HCT116 (cell line): ENCODE measurements around the gene FABP1. TPM values are rescaled to one million over a fixed set of nuclear protein-coding genes. Genes with fewer than 3 reads are reported as not detected.

ENCODE experiments used
- ATAC-seq: fragments of 200-7000 bp; cut with Tn5 transposase; 2 replicates; pipeline ENCODE4 v1.9.1; 2020; ENCODE audit warnings: mild to moderate bottlenecking, moderate library complexity
- BruUV-seq: library from RNA; stranded (reverse); fragments of 400-500 nt; replicated peaks from 2 replicates; lab custom pipeline; 2021; lab: Mats Ljungman, UMichigan
- CTCF ChIA-PET: fragments of 300-600 bp; sonication (Branson Sonifier 250); formaldehyde crosslinking; loops from one replicate; lab custom pipeline; 2021; ENCODE audit warnings: antibody characterized with exemption; lab: Charles Lee
- POLR2A ChIA-PET: fragments of 300-600, 350-600 bp; sonication (Branson Sonifier 250); formaldehyde crosslinking; loops from one replicate; lab custom pipeline; 2021; ENCODE audit warnings: antibody characterized with exemption; lab: Charles Lee
- RAD21 ChIA-PET, 2 experiments: fragments of 300-600 bp; sonication (Branson Sonifier 250); formaldehyde crosslinking; loops; one replicate each; lab custom pipeline; 2023; ENCODE audit warnings: low total read pairs in 2 of 2; ENCODE audit not compliant: uncharacterized antibody in 2 of 2, unreplicated experiment in 2 of 2, low non-redundant PET in 1 of 2; lab: Charles Lee
- DNase-seq: peaks from one replicate; pipeline ENCODE4 v3.0.0-alpha.2; 2010; ENCODE audit warnings: low read depth, low spot score
- H2AFZ ChIP-seq: fragments of 200-600 bp; shearing (Covaris generic), sonication (generic); 2 replicates; pipeline ENCODE4 v1.6.1; 2017; ENCODE audit warnings: low read depth, mixed run types, mixed read lengths, antibody characterized with exemption, low read length; ENCODE audit not compliant: poor library complexity, severe bottlenecking
- H3K27ac ChIP-seq: 2 replicates; pipeline ENCODE4 v1.5.1; 2012; ENCODE audit warnings: low read depth, low read length
- H3K27me3 ChIP-seq: fragments of 200-600 bp; sonication (generic); 2 replicates; pipeline ENCODE4 v1.6.1; 2016; ENCODE audit warnings: mixed run types, low read length, mixed read lengths; ENCODE audit not compliant: insufficient read depth
- H3K36me3 ChIP-seq, 2 experiments: fragments of 200-500 bp in 1 of 2; fragments of 200-600 bp in 1 of 2; sonication (Bioruptor generic) in 1 of 2; sonication (generic) in 1 of 2; 2 replicates each; pipeline versions ENCODE4 v1.5.1 to v1.6.1; 2014 to 2016; ENCODE audit warnings: low read length in 2 of 2, inconsistent platforms in 1 of 2, mixed read lengths in 1 of 2, mixed run types in 1 of 2; ENCODE audit not compliant: insufficient read depth in 2 of 2, control insufficient read depth in 1 of 2
- H3K4me1 ChIP-seq, 2 experiments: fragments of 200-600 bp in 1 of 2; sonication (generic) in 1 of 2; 2 replicates each; pipeline versions ENCODE4 v1.5.1 to v1.6.1; 2012 to 2017; ENCODE audit warnings: low read length in 2 of 2, inconsistent platforms in 1 of 2, mild to moderate bottlenecking in 1 of 2, mixed read lengths in 1 of 2, mixed run types in 1 of 2, moderate library complexity in 1 of 2; ENCODE audit not compliant: insufficient read depth in 2 of 2, control insufficient read depth in 1 of 2
- H3K4me2 ChIP-seq: fragments of 200-600 bp; sonication (generic); 2 replicates; pipeline ENCODE4 v1.6.1; 2017; ENCODE audit warnings: mixed run types, low read length, mixed read lengths
- H3K4me3 ChIP-seq, 2 experiments: fragments of 200-600 bp in 1 of 2; sonication (generic) in 1 of 2; replicated peaks in 1 of 2; 2 replicates each; pipeline ENCODE4 v1.5.1; 2011 to 2016; ENCODE audit warnings: low read length in 2 of 2, control low read depth in 1 of 2, low read depth in 1 of 2, mild to moderate bottlenecking in 1 of 2, mixed read lengths in 1 of 2, mixed run types in 1 of 2
- H3K79me2 ChIP-seq: fragments of 200-600 bp; sonication (generic); 2 replicates; pipeline ENCODE4 v1.6.1; 2017; ENCODE audit warnings: mild to moderate bottlenecking, mixed run types, low read length, moderate library complexity, mixed read lengths; ENCODE audit not compliant: insufficient read depth
- H3K9ac ChIP-seq: fragments of 200-600 bp; sonication (generic); 2 replicates; pipeline ENCODE4 v1.6.1; 2016; ENCODE audit warnings: low read length, mixed read lengths
- H3K9me2 ChIP-seq: fragments of 200-600 bp; sonication (generic), shearing (Covaris generic); 2 replicates; pipeline ENCODE4 v1.6.1; 2017; ENCODE audit warnings: mixed run types, mild to moderate bottlenecking, moderate library complexity; ENCODE audit not compliant: insufficient read depth
- H3K9me3 ChIP-seq, 2 experiments: fragments of 200-500 bp in 1 of 2; fragments of 200-600 bp in 1 of 2; sonication (Bioruptor generic) in 1 of 2; sonication (generic) in 1 of 2; 2 replicates each; pipeline ENCODE4 v1.6.1; 2014 to 2017; ENCODE audit warnings: low read length in 2 of 2, mixed read lengths in 2 of 2, inconsistent platforms in 1 of 2, low read depth in 1 of 2, mild to moderate bottlenecking in 1 of 2, mixed run types in 1 of 2, moderate library complexity in 1 of 2; ENCODE audit not compliant: control insufficient read depth in 1 of 2, insufficient read depth in 1 of 2
- H4K20me1 ChIP-seq: fragments of 200-600 bp; sonication (generic), shearing (Covaris generic); 2 replicates; pipeline ENCODE4 v1.6.1; 2017; ENCODE audit warnings: mixed run types, mild to moderate bottlenecking, moderate library complexity; ENCODE audit not compliant: insufficient read depth
- CBX3 ChIP-seq: IDR thresholded peaks from 2 replicates; pipeline ENCODE4 v1.6.1; 2012; ENCODE audit warnings: low read depth
- EGR1 ChIP-seq: IDR thresholded peaks from 2 replicates; pipeline ENCODE4 v1.6.1; 2012; ENCODE audit warnings: low read depth
- EZH2 ChIP-seq: fragments of 200-600 bp; sonication (generic); IDR thresholded peaks from 2 replicates; pipeline ENCODE4 v1.6.1; 2017; ENCODE audit warnings: antibody characterized with exemption, mixed run types
- JUND ChIP-seq: IDR thresholded peaks from 2 replicates; pipeline ENCODE4 v1.6.1; 2012
- POLR2AphosphoS5 ChIP-seq: IDR thresholded peaks from 2 replicates; pipeline ENCODE4 v1.6.1; 2011; ENCODE audit warnings: mild to moderate bottlenecking, low read depth, low read length, moderate library complexity
- RAD21 ChIP-seq: IDR thresholded peaks from 2 replicates; pipeline ENCODE4 v1.6.1; 2012; ENCODE audit warnings: low read depth, mild to moderate bottlenecking
- SRF ChIP-seq: IDR thresholded peaks from 2 replicates; pipeline ENCODE4 v1.6.1; 2012; ENCODE audit warnings: low read depth
- TCF7L2 ChIP-seq: IDR thresholded peaks from 2 replicates; pipeline ENCODE4 v1.7.0; 2011; ENCODE audit warnings: borderline replicate concordance, inconsistent platforms; ENCODE audit not compliant: insufficient read depth, insufficient read length; ENCODE audit errors: extremely low read depth
- ZNF274 ChIP-seq: fragments of 200-500 bp; sonication (Bioruptor generic); IDR thresholded peaks from 2 replicates; pipeline ENCODE4 v1.6.1; 2014; ENCODE audit warnings: mild to moderate bottlenecking, low read depth, low read length, inconsistent platforms
- intact Hi-C: fragments of 100-400 bp; cut with micrococcal nuclease; formaldehyde crosslinking; loops from 2 replicates; pipeline ENCODE4 v1.10.0; 2022
- total RNA-seq: library from RNA; stranded (reverse); gene quantifications from one replicate; pipeline ENCODE4 v1.2.1, GENCODE V29; 2021; ENCODE audit not compliant: unreplicated experiment
- TF ChIP-seq, protein P1 (sequence below): IDR thresholded peaks from 2 replicates; pipeline ENCODE4 v1.6.1; 2012
- TF ChIP-seq, protein P2 (sequence below): IDR thresholded peaks from 2 replicates; pipeline ENCODE4 v1.6.1; 2012; ENCODE audit warnings: low read depth

Gene FABP1
- total RNA-seq, 1 experiment from 2014 or later = 0.61 TPM

DNA sequence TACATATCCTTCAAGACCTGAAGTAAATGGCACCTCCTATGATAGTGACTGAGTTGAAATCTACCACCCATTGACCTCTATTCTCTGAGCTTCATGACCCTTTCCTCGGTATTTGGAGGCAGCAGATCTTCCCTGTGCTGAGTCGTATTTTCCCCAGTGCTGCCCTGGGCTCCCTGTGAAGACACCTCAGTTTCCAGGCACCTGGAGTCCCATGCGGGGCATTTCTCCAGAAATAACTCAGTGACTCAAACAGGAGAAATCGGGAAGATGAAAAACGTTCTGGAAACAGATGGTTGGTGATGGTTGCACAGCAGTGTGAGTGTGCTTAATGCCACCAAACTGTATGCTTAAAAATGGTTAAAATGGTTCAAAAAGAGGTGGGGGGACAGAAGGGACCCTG is 42.3 kb downstream of the FABP1 start:
- BruUV-seq = no TSS peak
- ChIA-PET CTCF (interaction anchor here (4.5 kb wide), 1 partner anchor 25 kb away, joined by 12 read pairs; no protein-coding TSS in a partner anchor), POLR2A (no interaction called here), RAD21 (no interaction called here)
- no peak for DNase-seq
- no peaks in the 10 kb centered on the region for H3K27me3 ChIP-seq
- 0 out of 2 replicates have a peak overlapping the region, but pooled peaks have one; percentile 7 for H3K4me2 ChIP-seq
- no peak overlapping the region for H2AFZ ChIP-seq
- H3K27ac ChIP-seq = no peak overlapping the region
- intact Hi-C loops = no loop called here
- no peak overlapping the region for H3K9ac ChIP-seq
- H3K4me1 ChIP-seq = peaks cover 0 to 5% of the 10 kb centered on the region in 2 experiments; a peak in 1 of 4 replicates
- H3K9me2 ChIP-seq = no peaks in the 10 kb centered on the region
- H4K20me1 ChIP-seq = no peaks in the 10 kb centered on the region
- H3K4me3 ChIP-seq = no peak overlapping the region
- ATAC-seq = no peak
- H3K36me3 ChIP-seq = no peaks in the 10 kb centered on the region
- H3K9me3 ChIP-seq = no peaks in the 10 kb centered on the region
- TF ChIP-seq CBX3 (no peak), SRF (no peak), RAD21 (no peak), JUND (no peak)
- TF ChIP-seq, protein P1, sequence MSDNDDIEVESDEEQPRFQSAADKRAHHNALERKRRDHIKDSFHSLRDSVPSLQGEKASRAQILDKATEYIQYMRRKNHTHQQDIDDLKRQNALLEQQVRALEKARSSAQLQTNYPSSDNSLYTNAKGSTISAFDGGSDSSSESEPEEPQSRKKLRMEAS = no peak
- TF ChIP-seq, protein P2, sequence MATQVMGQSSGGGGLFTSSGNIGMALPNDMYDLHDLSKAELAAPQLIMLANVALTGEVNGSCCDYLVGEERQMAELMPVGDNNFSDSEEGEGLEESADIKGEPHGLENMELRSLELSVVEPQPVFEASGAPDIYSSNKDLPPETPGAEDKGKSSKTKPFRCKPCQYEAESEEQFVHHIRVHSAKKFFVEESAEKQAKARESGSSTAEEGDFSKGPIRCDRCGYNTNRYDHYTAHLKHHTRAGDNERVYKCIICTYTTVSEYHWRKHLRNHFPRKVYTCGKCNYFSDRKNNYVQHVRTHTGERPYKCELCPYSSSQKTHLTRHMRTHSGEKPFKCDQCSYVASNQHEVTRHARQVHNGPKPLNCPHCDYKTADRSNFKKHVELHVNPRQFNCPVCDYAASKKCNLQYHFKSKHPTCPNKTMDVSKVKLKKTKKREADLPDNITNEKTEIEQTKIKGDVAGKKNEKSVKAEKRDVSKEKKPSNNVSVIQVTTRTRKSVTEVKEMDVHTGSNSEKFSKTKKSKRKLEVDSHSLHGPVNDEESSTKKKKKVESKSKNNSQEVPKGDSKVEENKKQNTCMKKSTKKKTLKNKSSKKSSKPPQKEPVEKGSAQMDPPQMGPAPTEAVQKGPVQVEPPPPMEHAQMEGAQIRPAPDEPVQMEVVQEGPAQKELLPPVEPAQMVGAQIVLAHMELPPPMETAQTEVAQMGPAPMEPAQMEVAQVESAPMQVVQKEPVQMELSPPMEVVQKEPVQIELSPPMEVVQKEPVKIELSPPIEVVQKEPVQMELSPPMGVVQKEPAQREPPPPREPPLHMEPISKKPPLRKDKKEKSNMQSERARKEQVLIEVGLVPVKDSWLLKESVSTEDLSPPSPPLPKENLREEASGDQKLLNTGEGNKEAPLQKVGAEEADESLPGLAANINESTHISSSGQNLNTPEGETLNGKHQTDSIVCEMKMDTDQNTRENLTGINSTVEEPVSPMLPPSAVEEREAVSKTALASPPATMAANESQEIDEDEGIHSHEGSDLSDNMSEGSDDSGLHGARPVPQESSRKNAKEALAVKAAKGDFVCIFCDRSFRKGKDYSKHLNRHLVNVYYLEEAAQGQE = no peak
- no peaks in the 10 kb centered on the region for H3K79me2 ChIP-seq

DNA sequence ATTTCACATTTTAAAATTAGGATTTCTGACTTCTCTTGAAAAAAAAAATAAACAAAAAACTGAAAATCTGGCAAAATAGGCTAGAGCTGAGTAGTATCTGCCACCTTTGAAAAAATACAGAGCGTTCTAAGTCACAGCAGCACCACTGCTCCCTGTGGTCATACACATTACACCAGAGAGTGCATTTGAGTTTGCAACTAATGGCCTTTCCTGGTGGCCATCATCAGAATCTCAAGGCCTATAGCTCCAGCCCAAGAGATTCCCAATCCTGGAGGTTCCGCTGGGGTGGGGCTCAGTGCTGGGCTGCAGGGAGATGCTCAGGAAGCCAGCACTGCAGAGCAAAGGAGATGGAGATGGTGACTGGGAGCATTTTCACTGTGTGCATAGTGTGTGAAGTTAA is 42.8 kb downstream of the FABP1 start:
- Histone ChIP-seq H3K36me3 (no peaks in the 10 kb centered on the region), H3K27ac (no peak overlapping the region), H3K4me1 (peaks cover 0 to 5% of the 10 kb centered on the region in 2 experiments; a peak in 1 of 4 replicates), H3K9me2 (no peaks in the 10 kb centered on the region), H3K4me3 (no peak overlapping the region), H3K27me3 (no peaks in the 10 kb centered on the region), H4K20me1 (no peaks in the 10 kb centered on the region), H2AFZ (no peak overlapping the region), H3K9ac (no peak overlapping the region), H3K79me2 (no peaks in the 10 kb centered on the region), H3K4me2 (no peak overlapping the region), H3K9me3 (no peaks in the 10 kb centered on the region)
- POLR2A ChIA-PET = no interaction called here
- intact Hi-C loops = no loop called here
- BruUV-seq = no TSS peak
- no peak for TF ChIP-seq EZH2
- TF ChIP-seq POLR2AphosphoS5 = no peak
- TF ChIP-seq, protein P2 = no peak
- no peak for TF ChIP-seq TCF7L2
- TF ChIP-seq ZNF274 = no peak
- TF ChIP-seq EGR1 = no peak
- ATAC-seq (peak; percentile 53), DNase-seq (no peak)
- CTCF ChIA-PET = interaction anchor here (4.5 kb wide), 1 partner anchor 25 kb away, joined by 12 read pairs; no protein-coding TSS in a partner anchor
- RAD21 ChIA-PET = no interaction called here
